GM12892 (cell line): Measurements from ENCODE around the gene ZCCHC8.
A peak's percentile ranks its signal among the peaks of the same experiment; 100 is the strongest.
"Not testable (repeated sequence)": the region's sequence is repeated elsewhere in the genome, so short reads cannot be mapped to it uniquely, and the experiment has no call there.

Source experiments
- DNase-seq: peaks from one replicate; pipeline ENCODE4 v3.0.0; 2011; ENCODE audit not compliant: insufficient read length
- FAIRE-seq: peaks from 2 replicates; lab custom pipeline; 2011; peaks lifted over from hg19 to GRCh38; lab: Jason Lieb, UNC
- POLR2A ChIP-seq: IDR thresholded peaks from 2 replicates; pipeline ENCODE4 v1.6.1; 2011; ENCODE audit warnings: low read depth, low read length, control low read depth
- POLR2AphosphoS5 ChIP-seq: IDR thresholded peaks from 2 replicates; pipeline ENCODE4 v1.6.1; 2011; ENCODE audit warnings: low read depth, low read length, control low read depth
- TAF1 ChIP-seq: IDR thresholded peaks from 2 replicates; pipeline ENCODE4 v1.6.1; 2011; ENCODE audit warnings: low read depth, mild to moderate bottlenecking, control low read depth, low read length, borderline replicate concordance

The ZCCHC8 gene

GRCh38 chr12:122460641-122461040, 40.1 kb downstream of the ZCCHC8 start:
- DNase-seq, result no peak
- FAIRE-seq, result no peak
- no peak for TF ChIP-seq POLR2AphosphoS5
- TF ChIP-seq POLR2A, result no peak
- TF ChIP-seq TAF1, result no peak

GRCh38 chr12:122460061-122460460, 40.7 kb downstream of the ZCCHC8 start:
- FAIRE-seq, result no peak
- DNase-seq, result no peak
- TF ChIP-seq POLR2A (no peak), TAF1 (no peak), POLR2AphosphoS5 (no peak)

GRCh38 chr12:122459211-122459610, 41.5 kb downstream of the ZCCHC8 start:
- no peak for DNase-seq
- FAIRE-seq, result no peak
- TF ChIP-seq TAF1 (no peak), POLR2A (no peak)

- FAIRE-seq (peak; percentile 50), DNase-seq (no peak)
- TF ChIP-seq POLR2A (no peak), TAF1 (no peak), POLR2AphosphoS5 (no peak)
These were observed 42.4 kb downstream of the ZCCHC8 start for GRCh38 chr12:122458105-122459035.

GRCh38 chr12:122457627-122458026, 43.1 kb downstream of the ZCCHC8 start:
- TF ChIP-seq POLR2A (no peak), POLR2AphosphoS5 (no peak), TAF1 (no peak)
- no peak for DNase-seq
- FAIRE-seq, result peak; percentile 5

- FAIRE-seq, result no peak
- TF ChIP-seq POLR2AphosphoS5 (no peak), TAF1 (no peak), POLR2A (no peak)
- no peak for DNase-seq
These were observed 46.0 kb downstream of the ZCCHC8 start for GRCh38 chr12:122454739-122455138.

GRCh38 chr12:122454250-122454721, 46.4 kb downstream of the ZCCHC8 start:
- DNase-seq (no peak), FAIRE-seq (no peak)
- TF ChIP-seq POLR2AphosphoS5, result no peak
- no peak for TF ChIP-seq POLR2A
- TF ChIP-seq TAF1, result no peak

- TF ChIP-seq TAF1 (no peak), POLR2A (no peak), POLR2AphosphoS5 (no peak)
- FAIRE-seq (no peak), DNase-seq (no peak)
These were observed 47.9 kb downstream of the ZCCHC8 start for GRCh38 chr12:122452701-122453285.

GRCh38 chr12:122449317-122449716, 51.4 kb downstream of the ZCCHC8 start:
- no peak for TF ChIP-seq TAF1
- TF ChIP-seq POLR2A, result no peak
- no peak for TF ChIP-seq POLR2AphosphoS5
- DNase-seq (no peak), FAIRE-seq (no peak)

GRCh38 chr12:122447825-122448224, 52.9 kb downstream of the ZCCHC8 start:
- not testable (repeated sequence) for DNase-seq, FAIRE-seq

GRCh38 chr12:122446390-122446789, 54.3 kb downstream of the ZCCHC8 start:
- not testable (repeated sequence) for DNase-seq, FAIRE-seq

- DNase-seq, FAIRE-seq: not testable (repeated sequence)
These were observed 56.7 kb downstream of the ZCCHC8 start for GRCh38 chr12:122444071-122444470.

GRCh38 chr12:122438822-122439221, 61.9 kb downstream of the ZCCHC8 start:
- FAIRE-seq, DNase-seq: not testable (repeated sequence)
